Activated gamma-delta T cell treated with Interleukin-2 at 50 U/mL for 16 hours (primary cell): ENCODE data around the gene XRN1.
"Not testable (repeated sequence)": the region's sequence is repeated elsewhere in the genome, so short reads cannot be mapped to it uniquely, and the experiment has no call there.

Experiments used
- DNase-seq: peaks from one replicate; pipeline ENCODE4 v3.0.0-alpha.2; 2020

Gene XRN1

DNA sequence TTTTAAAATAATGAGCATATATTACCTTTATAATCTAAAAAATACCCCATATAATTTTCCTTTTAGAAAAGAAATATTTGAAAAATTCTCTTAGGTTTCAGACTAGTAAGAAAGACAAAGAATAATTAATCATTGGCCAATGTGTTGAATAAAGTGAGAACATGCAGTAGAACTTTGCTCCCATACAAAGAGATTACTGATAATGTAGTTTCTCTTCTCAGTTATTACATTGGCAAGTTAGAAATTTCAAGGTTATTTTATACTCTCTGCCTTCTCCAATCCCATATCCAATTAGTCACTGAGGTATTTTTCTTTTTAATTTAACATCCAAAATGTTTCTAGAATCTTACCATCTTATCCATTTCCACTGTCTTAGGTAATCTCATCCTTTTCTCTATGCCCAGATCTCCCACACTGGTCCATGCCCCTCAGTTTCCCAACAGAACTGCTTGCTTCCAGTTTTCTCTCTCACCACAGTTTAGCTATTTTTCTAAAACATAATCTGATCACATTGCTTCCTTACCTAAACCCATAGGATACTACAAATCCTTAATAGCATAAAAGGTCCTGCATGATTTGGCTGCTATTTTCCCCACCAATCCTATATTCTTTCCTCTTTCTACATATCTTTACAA lies 10.8 kb downstream of the XRN1 start:
- no peak for DNase-seq

DNA sequence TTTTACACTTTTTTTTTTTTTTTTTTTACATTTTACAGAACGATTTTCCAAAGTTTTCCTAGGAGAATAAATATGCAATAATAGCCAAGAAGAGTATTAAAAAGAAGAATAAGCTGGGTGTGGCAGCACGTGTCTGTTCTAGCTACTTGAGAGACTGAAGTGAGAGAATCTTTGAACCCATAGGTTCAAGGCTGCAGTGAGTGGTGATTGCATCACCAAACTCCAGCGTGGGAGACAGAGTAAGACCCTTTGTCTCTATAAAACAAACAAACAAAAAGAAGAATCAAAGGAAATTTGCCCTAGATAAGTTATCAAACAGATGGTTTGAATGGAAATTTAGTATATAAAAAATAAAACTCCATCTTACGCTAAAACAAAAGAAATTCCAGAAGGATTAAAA lies 13.3 kb downstream of the XRN1 start:
- no peak for DNase-seq

DNA sequence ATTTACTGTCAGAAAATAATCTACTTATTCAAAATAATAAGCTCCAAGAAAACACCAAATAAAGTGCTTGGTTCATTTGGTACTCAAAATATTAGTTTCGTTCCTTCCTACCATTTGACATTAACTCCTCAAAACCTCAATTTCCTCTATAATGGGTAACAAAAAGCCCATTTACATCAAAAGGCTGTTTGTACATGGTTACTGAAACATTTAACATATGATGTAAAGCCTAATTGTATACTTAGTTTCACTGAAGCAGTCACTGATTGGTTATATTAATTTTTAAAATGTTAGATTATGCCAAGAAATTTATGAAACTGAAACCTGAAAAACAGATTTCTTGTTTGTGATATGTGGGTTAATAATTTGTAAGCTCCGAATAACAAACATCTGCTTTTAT lies 14.7 kb downstream of the XRN1 start:
- no peak for DNase-seq

DNA sequence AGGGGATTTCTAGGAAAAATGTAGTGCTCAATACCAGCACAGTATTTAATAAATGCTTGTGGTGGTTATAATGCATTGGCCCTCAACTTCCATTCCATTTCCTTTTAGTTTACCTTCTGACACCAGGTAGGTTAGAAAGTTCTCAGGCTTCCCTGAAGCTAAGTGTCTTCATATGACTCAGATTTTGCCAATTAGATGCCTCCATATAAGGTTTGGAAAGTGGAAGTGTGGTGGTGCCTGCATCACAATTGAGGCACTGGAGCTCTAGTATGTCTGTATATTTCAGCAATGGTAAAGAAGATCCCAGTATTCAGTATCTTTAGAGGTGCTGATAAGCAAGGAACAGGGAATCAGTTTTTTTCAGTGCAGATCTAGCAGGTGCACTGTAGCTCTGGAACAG lies 18.3 kb downstream of the XRN1 start:
- DNase-seq: no peak

DNA sequence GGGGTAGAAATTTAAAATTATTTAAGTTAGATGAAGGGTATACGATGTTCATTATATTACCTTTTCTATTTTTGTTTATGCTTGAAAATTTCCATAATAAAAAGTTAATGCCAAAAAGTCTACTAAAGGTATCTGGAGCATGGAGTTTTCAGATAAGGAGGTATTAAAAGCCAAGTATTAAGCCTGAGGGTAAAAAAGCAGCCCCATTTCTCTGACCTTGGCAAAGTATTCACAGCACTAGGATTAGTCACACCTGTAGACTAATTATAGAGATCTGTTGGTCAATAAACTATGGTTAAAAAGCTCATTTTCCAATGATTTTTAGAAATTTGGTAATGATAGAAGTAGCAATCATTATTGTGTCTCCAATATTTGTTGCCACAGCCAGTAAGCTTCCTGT lies 23.1 kb downstream of the XRN1 start:
- DNase-seq: no peak

DNA sequence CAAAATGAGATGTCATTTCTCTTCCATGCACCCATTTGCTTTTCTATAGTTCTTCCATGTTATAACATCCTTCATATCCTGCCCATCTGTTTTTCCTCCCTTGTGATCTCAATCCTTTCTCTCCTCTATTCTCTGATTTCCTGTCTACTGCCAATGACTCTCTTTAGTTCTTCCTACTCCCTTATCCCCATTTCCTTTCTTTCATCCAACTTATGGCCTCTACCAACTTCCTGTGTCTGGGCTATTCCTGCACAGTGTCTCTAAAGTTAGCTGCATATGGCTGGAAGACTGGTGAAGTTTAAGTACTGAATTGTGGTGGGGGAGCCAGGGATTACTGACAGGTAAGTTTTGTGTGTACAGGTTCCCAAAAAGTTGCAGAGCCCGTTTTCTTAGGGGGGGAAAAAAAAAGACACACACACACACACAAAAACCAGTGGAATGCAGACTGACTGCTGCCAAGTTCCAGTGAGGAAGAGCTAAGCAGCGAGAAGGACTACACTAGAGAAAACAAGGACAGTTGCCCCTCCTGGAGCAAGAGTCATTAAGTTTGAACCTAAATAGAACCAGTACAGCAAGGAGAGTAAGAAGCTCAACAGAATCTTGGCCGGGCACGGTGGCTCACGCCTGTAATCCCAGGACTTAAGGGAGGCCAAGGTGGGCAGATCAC lies 28.8 kb downstream of the XRN1 start:
- no peak for DNase-seq

DNA sequence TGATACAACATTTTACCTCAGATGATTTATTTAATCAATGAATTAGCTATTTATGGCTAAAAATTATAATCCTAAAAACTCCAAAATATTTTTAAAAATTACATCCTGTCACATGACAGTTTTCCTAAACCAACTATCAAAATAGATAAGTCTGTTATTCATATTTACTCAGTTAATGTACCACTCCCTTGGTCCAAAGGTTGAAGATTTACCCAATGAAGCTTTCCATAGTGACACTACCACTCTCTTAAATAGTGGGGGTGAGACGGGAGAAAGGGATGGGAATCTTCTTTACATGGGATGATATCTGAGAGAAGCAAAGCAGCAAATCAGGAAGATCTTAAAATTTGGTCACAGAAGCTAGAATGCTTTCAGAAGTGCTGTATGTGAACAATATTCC lies 30.5 kb downstream of the XRN1 start:
- DNase-seq: no peak

DNA sequence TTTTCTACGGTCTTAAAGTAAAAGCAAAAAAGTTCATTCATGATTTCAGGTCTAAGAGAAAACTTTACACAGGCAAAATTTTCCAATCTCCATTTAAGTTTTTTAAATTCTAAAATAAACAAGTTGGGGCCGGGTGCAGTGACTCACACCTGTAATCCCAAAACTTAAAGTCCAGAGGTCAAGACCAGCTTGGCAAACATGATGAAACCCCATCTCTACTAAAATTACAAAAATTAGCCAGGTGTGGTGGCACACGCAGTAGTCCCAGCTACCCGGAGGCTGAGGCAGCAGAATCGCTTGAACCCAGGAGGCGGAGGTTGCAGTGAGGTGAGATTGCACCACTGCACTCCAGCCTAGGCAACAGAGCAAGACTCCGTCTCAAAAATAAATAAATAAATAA lies 47.3 kb downstream of the XRN1 start:
- not testable (repeated sequence) for DNase-seq

DNA sequence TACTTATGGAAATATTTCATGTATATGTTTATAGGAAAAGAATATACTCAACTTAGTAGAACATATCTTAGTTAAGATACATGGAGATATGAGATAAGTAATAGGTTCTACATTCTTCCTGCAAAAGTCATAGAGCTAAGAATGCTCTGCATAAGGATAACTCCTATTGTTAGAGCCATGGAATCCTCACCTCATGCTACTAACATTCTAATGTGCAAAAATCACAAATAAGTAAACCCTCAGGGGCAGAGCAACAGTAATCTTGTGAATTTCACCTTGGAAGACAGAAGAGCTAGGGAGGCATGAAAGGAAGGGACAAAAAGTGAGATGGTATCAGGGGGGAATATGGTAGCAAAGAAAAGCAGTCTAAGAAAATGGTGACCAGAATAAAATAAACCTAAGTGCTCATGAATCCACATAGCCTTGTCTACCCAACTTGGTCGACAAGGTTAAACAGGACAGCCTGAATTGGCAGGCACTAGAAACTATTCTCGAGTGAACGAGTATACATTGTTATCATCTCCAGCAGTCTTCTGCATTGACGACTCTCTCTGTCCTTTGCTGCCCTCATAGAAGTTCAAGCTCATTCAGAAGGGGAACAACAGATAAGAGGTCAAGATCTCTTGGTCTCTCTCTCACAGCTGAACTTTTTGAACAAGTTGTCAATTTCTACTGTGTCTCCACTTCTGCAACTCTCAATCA lies 52.8 kb downstream of the XRN1 start:
- DNase-seq: no peak

DNA sequence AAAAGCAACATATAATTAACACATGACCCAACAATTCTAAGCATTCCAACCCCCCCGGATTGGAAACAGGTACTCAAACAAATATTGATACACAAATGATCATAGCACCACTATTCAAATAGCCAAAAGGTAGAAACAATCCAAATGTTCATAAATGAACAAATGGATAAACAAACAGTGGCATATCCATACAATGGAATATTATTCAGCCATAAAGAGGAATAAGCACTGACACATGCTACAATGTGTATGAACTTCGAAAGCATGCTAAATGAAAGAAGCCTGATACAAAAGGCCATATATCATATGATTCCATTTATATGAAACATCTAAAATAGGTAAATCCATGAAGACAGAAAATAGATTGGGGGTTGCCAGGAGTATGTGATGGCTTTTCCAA lies 62.8 kb downstream of the XRN1 start:
- no peak for DNase-seq

DNA sequence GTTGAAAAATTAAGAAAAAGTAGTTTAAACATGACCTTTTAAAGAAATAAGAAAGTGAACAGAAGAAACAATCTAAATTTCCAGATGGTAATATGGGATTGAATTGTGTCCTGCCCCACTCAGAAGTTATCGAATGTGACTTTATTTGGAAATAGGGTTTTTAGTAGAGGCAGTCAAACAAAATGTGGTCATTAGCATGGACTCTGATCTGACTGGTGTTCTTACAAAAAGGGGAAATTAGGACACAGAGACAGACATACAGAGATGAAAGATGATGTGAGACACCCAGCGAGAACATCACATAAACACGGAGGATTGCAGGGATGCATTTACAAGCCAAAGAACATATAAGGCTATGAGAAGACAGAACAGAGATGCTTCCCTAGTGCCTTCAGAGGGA lies 73.2 kb downstream of the XRN1 start:
- no peak for DNase-seq

DNA sequence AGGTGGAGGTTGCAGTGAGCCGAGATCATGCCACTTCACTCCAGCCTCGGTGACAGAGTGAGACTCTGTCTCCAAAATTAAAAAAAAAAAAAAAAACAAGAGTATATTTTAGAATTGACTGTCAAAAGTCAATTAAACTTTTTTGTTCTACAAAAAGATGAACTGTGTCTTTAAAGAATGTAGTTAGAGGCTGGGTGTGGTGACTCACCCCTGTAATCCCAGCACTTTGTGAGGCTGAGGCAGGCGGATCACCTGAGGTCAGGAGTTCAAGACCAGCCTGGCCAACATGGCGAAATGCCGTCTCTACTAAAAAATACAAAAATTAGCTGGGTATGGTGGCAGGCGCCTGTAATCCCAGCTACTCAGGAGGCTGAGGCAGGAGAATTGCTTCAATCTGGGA lies 78.3 kb downstream of the XRN1 start:
- not testable (repeated sequence) for DNase-seq

DNA sequence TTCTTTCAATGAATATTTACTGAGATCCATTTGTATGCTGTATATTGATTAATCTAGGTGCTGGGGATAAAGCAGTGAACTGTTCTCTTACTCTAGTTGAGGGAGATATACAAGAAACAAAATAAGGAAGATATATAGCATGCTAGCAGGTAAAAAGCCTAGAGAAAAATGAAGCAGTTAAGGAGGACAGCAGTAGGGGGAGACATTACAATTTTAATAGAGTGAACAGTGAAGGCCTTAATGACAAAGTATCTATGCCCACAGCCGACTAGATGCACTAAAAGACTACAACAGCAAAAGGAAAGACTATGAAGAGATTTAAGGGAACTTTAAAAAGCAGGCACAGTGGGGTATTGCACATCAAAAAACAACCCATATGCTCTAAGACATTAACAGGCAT lies 81.4 kb downstream of the XRN1 start:
- DNase-seq: no peak

DNA sequence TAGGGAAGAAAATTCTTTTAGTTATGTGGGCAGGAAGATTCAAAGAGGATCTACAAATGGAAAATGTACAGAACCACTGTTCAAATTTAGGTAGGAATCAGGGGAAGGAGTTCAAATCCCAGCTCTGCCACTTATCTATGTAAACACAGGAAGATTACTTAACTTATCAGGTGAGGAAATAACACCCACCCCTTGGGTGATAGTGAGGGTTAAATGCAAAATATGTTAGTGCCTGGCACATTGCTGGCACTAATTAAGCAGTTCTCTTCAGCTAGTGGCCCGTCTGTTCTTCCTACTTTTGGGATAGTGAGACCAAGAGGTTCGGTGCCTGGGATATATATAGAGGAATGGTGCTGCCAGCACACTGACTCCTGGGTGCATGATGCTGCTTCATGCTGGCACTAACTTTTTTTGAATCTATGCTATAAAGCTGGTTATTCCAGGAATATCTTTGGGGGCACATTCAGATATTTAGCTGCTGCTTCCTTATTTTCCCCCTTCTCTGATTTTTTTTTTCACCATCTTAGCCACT lies 83.8 kb downstream of the XRN1 start:
- DNase-seq: no peak

DNA sequence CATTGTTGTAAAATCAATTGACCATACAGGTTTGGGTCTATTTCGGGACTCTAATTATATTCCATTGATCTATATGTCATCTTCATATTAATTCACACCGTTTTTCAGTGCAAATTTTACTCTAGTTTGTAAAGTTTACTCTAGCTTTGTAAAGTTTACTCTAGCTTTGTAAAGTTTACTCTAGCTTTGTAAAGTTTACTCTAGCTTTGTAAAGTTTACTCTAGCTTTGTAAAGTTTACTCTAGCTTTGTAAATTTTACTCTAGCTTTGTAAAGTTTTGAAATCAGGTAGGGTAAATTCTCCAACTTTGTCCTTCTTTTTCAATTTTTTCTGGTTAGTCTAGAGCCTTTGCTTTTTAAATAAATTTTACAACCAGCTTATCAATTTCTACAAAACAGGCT lies 84.4 kb downstream of the XRN1 start:
- not testable (repeated sequence) for DNase-seq

DNA sequence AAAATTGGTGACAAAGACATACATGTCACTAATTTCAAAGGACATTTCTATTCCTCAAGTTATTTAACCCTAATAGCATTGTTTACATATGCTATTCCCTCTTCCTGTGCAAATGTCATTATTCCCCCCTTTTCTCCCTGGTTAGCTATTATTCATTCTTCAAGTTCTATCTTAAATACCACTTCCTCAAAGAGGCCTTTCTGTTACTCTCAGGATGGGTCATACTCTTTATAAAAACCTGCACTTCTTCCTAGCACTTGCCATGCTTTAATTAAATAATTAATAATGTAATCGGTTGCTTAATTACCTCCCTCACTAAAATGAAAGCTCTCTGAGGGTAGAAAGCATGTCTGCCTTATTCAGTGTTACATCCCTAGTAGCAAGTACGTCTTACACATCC lies 88.5 kb downstream of the XRN1 start:
- DNase-seq: no peak

DNA sequence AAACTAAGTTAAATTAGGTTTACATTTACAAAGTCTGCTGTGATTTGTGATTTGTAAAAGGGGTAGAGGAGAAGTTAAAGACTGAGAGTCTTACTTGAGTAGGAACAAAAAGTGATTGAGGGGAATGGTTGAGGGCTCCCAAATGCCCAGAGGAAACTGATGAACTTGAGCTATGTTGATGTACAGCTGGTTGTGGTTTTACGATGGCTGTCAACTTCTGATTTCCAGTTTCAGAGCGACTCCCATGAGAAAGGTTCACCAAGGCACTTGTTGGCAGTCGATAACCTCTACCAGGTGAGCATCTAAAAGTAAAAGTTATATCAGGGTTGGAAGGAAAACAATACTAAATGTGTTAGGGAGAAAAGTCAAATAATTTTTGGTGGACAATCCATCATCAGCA lies 91.0 kb downstream of the XRN1 start:
- no peak for DNase-seq

DNA sequence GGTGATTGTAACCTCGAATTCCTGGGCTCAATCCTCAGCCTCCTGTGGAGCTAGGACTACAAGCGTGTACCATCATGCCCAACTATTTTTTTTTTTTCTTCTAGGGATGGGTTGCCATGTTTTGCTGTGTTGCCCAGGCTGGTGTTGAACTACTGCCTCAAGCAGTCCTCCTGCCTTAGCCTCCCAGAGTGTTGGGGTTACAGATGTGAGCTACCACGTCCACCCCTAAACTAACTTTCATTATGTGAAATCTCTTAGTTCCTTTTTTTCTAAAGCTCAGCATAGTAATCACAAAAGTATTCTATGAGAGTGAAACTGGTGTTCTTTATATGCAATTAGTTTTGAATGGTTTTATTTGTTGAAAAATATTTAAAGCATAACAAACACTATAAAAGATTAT lies 92.1 kb downstream of the XRN1 start:
- DNase-seq: no peak

DNA sequence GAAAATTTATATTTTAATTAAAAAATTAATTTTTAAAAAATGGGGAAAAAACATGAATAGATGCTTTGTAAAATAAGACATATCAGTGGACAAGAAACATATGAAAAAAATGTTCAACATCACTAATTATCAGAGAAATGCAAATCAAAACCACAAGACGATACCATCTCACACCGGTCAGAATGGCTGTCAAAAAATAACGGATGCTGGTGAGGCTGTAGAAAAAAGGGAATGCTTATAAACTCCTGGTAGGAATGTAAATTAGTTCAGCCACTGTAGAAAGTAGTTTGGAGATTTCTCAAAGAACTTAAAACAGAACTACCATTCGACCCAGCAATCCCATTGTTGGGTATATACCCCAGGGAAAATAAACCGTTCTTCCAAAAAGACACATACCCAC lies 93.8 kb downstream of the XRN1 start:
- DNase-seq: no peak

DNA sequence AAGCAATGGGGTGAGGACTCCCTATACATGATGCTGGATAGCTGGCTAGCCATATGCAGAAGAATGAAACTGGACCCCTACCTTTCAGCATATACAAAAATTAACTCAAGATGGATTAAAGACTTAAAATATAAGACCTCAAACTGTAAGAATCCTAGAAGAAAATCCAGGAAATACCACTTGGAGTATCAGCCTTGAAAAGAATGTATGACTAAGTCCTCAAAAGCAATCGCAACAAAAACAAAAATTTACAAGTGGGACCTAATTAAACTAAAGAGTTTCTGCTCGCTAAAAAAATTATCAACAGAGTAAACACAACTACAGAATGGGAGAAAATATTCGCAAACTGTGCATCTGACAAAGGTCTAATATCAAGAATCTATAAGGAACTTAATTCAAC lies 94.3 kb downstream of the XRN1 start:
- DNase-seq: no peak

DNA sequence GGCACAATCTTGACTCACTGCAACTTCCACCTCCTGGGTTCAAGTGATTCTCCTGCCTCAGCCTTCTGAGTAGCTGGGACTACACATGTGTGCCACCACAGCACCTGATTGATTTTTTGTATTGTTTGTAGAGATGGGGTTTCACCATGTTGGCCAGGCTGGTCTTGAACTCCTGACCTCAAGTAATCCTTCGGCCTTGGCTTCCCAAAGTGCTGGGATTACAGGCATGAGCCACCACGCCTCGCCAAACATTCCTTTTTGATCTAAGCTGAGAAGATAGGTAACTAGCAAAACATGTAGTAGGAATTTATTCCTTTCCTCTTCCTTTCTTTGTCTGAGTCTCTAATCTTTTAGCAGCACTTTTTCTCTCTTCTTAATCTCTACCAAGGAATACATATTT lies 95.1 kb downstream of the XRN1 start:
- DNase-seq: not testable (repeated sequence)

DNA sequence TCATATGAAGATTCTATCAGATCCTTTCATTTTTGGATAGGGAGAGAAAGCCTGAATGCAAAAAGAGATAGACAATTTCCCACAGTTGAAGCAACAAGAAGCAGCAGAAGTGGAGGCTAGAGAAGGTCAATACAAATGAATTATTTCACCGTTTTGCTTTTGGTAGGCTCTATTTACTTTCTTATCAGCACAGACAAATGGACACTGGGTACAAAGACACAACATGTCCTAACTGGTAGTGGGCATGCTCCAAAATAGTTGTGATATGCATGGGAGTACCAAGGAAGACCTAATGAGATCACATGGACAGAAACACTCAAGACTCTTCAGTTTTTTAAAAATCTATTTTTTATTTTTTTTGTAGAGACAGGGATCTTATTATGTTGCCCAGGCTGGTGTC lies 99.4 kb downstream of the XRN1 start:
- no peak for DNase-seq

DNA sequence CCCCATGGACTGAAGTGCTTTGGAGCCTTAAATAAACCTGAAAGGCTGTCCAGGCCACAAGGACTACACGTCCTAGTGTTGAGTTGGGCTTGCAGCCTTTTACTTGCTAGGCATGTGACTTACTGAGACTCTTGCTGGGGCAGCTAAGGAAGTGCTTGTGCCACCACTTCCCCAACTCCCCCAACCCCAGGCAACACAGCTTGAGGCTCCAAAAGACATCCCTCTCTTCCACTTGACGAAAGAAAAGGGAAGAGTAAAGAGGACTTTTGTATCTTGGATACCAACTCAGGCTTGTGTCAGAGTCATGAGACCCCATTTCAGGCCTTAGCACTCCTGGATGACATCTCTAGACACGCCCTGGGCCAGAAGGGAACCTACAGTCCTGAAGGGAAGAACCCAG lies 109.8 kb downstream of the XRN1 start:
- DNase-seq: no peak

DNA sequence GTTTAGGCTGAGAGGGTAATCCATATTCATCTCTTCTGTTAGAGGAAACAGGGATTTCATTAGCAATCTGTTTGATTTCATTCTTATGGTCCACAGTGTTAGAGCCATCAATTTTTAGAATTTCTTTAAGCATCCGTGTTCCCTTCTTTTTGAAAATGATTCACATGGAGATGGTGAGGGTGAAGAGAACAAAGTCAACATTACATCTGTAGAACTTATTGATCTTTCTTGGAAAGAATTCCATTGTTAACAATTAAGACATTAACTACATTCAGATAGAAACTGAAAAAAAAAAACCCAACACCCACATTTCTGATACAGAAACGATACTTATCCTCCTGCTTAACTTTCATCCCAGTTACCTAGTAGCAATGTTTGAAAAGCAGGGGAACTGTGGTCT lies 115.4 kb downstream of the XRN1 start:
- no peak for DNase-seq
